Gastroesophageal sphincter (tissue), 4 donors: Measurements from ENCODE around the gene GAGE1. TPM values are rescaled to one million over a fixed set of nuclear protein-coding genes. Genes with fewer than 3 reads are reported as not detected.

Source experiments
- ATAC-seq: fragments of 150-250 bp; one replicate; pipeline ENCODE4 v1.9.1; 2016; ENCODE audit warnings: mild to moderate bottlenecking, moderate library complexity
- H3K27ac ChIP-seq, 4 donors: fragments of 200-600 bp; sonication (generic) in 3 of 4; 1 replicate in 3 of 4; 2 replicates in 1 of 4; pipeline ENCODE4 v1.5.1; 2016 to 2019
- H3K27me3 ChIP-seq: fragments of 200-600 bp; sonication (generic); one replicate; pipeline ENCODE4 v1.5.1; 2019
- H3K36me3 ChIP-seq, 2 donors: fragments of 200-600 bp; sonication (generic); one replicate each; pipeline ENCODE4 v1.5.1; 2019; ENCODE audit warnings: control low read depth in 1 of 2
- H3K4me1 ChIP-seq, 3 donors: fragments of 200-600 bp; sonication (generic); 1 replicate in 2 of 3; 2 replicates in 1 of 3; pipeline ENCODE4 v1.5.1; 2016 to 2019; ENCODE audit warnings: control low read depth in 2 of 3
- H3K4me3 ChIP-seq, 2 donors: fragments of 200-600 bp; sonication (generic); one replicate each; pipeline ENCODE4 v1.5.1; 2019; ENCODE audit warnings: mild to moderate bottlenecking in 1 of 2, moderate library complexity in 1 of 2
- H3K9me3 ChIP-seq, 3 donors: fragments of 200-600 bp; sonication (generic); one replicate each; pipeline ENCODE4 v1.5.1; 2017 to 2019; ENCODE audit warnings: control low read depth in 2 of 3
- CTCF ChIP-seq, 4 experiments: fragments of 200-600 bp in 2 of 4; fragments of 450-650 bp in 2 of 4; sonication (generic) in 1 of 4; IDR thresholded peaks; one replicate each; pipeline ENCODE4 v1.5.1; 2017 to 2019; ENCODE audit warnings: antibody characterized with exemption in 4 of 4, mild to moderate bottlenecking in 2 of 4, moderate library complexity in 2 of 4
- EP300 ChIP-seq: sonication (generic); formaldehyde crosslinking; IDR thresholded peaks from one replicate; pipeline ENCODE4 v1.6.1; 2017; ENCODE audit warnings: antibody characterized with exemption, mild to moderate bottlenecking
- POLR2A ChIP-seq, 2 donors: fragments of 450-650 bp; IDR thresholded peaks; one replicate each; pipeline ENCODE4 v1.6.1; 2017; ENCODE audit warnings: antibody characterized with exemption in 2 of 2, mild to moderate bottlenecking in 2 of 2, moderate library complexity in 1 of 2
- POLR2AphosphoS5 ChIP-seq: sonication (generic); formaldehyde crosslinking; IDR thresholded peaks from one replicate; pipeline ENCODE4 v1.6.1; 2017; ENCODE audit warnings: antibody characterized with exemption
- WGBS, 2 donors: methylation state at CpG; one replicate each; pipeline ENCODE4 v1.1.5; 2018; ENCODE audit warnings: low coverage in 1 of 2; 5-methylcytosine and 5-hydroxymethylcytosine counted together
- total RNA-seq, 4 donors: library from RNA; depleted of rRNA; stranded (reverse); fragments of >200 nt; gene quantifications; one replicate each; pipeline ENCODE4 v1.1.0, GENCODE V29; 2016

Gene GAGE1
- total RNA-seq, 4 donors from 2014 or later: not detected

- no peaks in the 10 kb centered on the region for H3K4me1 ChIP-seq
- TF ChIP-seq EP300: no peak
- no peak for TF ChIP-seq POLR2AphosphoS5
- no peak for TF ChIP-seq POLR2A (IDR thresholded peaks at IDR 0.05)
- no peak for TF ChIP-seq CTCF (IDR thresholded peaks at IDR 0.05)
- no peak overlapping the region for H3K27ac ChIP-seq
- no peaks in the 10 kb centered on the region for H3K36me3 ChIP-seq
- H3K4me3 ChIP-seq: no peak overlapping the region
- no peaks in the 10 kb centered on the region for H3K27me3 ChIP-seq
- 63 to 83% methylated on average over 1 to 3 of the region's 3 CpGs for WGBS, 2 donors
- H3K9me3 ChIP-seq: no peaks in the 10 kb centered on the region
- ATAC-seq: no peak
Observed at GRCh38 chrX:49656533-49656932, 57.7 kb downstream of the GAGE1 start.

Other genes starting within 250 kb of the GAGE1 start
- not detected for gene GAGE12C, start 66.8 kb upstream of the GAGE1 start, total RNA-seq
- gene GAGE12D, start 57.3 kb upstream of the GAGE1 start, total RNA-seq: not detected
- gene GAGE12E, start 47.7 kb upstream of the GAGE1 start, total RNA-seq: not detected
- gene GAGE12F, start 38.2 kb upstream of the GAGE1 start, total RNA-seq: not detected
- not detected for gene GAGE12G, start 28.6 kb upstream of the GAGE1 start, total RNA-seq
- not detected for gene GAGE12H, start 19.1 kb upstream of the GAGE1 start, total RNA-seq
- not detected for gene GAGE2A, start 9.5 kb upstream of the GAGE1 start, total RNA-seq
- not detected for gene PAGE1, start 97.0 kb downstream of the GAGE1 start, total RNA-seq
- 1 to 10 TPM in 3 of 4 donors, not detected in 1; 2.8 to 4.6 (median 4.5) TPM for gene PAGE4, start 230.3 kb downstream of the GAGE1 start, total RNA-seq